Ramos (cell line): ENCODE measurements around the gene PNPLA8.

ENCODE experiments used
- in situ Hi-C: fragments of 300-500 bp; cut with MboI; formaldehyde crosslinking; loops from one replicate; pipeline ENCODE4 v1.14.3; 2022; ENCODE audit warnings: low sequenced_read_pairs; ENCODE audit not compliant: unreplicated experiment

The PNPLA8 gene

GRCh38 chr7:108451296-108451848 lies 74.6 kb downstream of the PNPLA8 start:
- in situ Hi-C loops: no loop called here

GRCh38 chr7:108450160-108450559 lies 75.8 kb downstream of the PNPLA8 start:
- in situ Hi-C loops: no loop called here

- in situ Hi-C loops: no loop called here
Observed at GRCh38 chr7:108449521-108449920, 76.4 kb downstream of the PNPLA8 start.

- in situ Hi-C loops: no loop called here
Observed at GRCh38 chr7:108448584-108449505, 77.1 kb downstream of the PNPLA8 start.

GRCh38 chr7:108442039-108442568 lies 83.8 kb downstream of the PNPLA8 start:
- in situ Hi-C loops: no loop called here

GRCh38 chr7:108441392-108441955 lies 84.5 kb downstream of the PNPLA8 start:
- in situ Hi-C loops: no loop called here

- in situ Hi-C loops: no loop called here
Observed at GRCh38 chr7:108440613-108441012, 85.3 kb downstream of the PNPLA8 start.

GRCh38 chr7:108436906-108437305 lies 89.0 kb downstream of the PNPLA8 start:
- in situ Hi-C loops: no loop called here

GRCh38 chr7:108434010-108434409 lies 91.9 kb downstream of the PNPLA8 start:
- in situ Hi-C loops: no loop called here

- in situ Hi-C loops: no loop called here
Observed at GRCh38 chr7:108431099-108431498, 94.8 kb downstream of the PNPLA8 start.

GRCh38 chr7:108430664-108431063 lies 95.3 kb downstream of the PNPLA8 start:
- in situ Hi-C loops: no loop called here

- in situ Hi-C loops: no loop called here
Observed at GRCh38 chr7:108427766-108428165, 98.2 kb downstream of the PNPLA8 start.

- in situ Hi-C loops: no loop called here
Observed at GRCh38 chr7:108425714-108426275, 100.1 kb downstream of the PNPLA8 start.

- in situ Hi-C loops: no loop called here
Observed at GRCh38 chr7:108424013-108424412, 101.9 kb downstream of the PNPLA8 start.

- in situ Hi-C loops: no loop called here
Observed at GRCh38 chr7:108423089-108423989, 102.6 kb downstream of the PNPLA8 start.

GRCh38 chr7:108421720-108422331 lies 104.1 kb downstream of the PNPLA8 start:
- in situ Hi-C loops: no loop called here
